SKM-1 treated with dmso at 0.1 percent for 144 hours (cell line): ENCODE results near the gene KCNMA1.

Source experiments
- DNase-seq: peaks from one replicate; lab custom pipeline; 2025; ENCODE audit not compliant: unreplicated experiment; lab: John Stamatoyannopoulos, UW

Gene KCNMA1

GRCh38 chr10:77458986-77459590 lies 178.5 kb downstream of the KCNMA1 start:
- no peak for DNase-seq

GRCh38 chr10:77457721-77458120 lies 179.9 kb downstream of the KCNMA1 start:
- no peak for DNase-seq

GRCh38 chr10:77457266-77457665 lies 180.3 kb downstream of the KCNMA1 start:
- DNase-seq, result no peak

GRCh38 chr10:77456414-77456813 lies 181.2 kb downstream of the KCNMA1 start:
- DNase-seq, result no peak

GRCh38 chr10:77455561-77455960 lies 182.0 kb downstream of the KCNMA1 start:
- DNase-seq, result no peak

- DNase-seq, result no peak
Measured at GRCh38 chr10:77452952-77453564, 184.6 kb downstream of the KCNMA1 start.

- DNase-seq, result no peak
Measured at GRCh38 chr10:77451886-77452285, 185.7 kb downstream of the KCNMA1 start.

- no peak for DNase-seq
Measured at GRCh38 chr10:77448226-77448625, 189.4 kb downstream of the KCNMA1 start.

- no peak for DNase-seq
Measured at GRCh38 chr10:77446700-77447099, 190.9 kb downstream of the KCNMA1 start.

- DNase-seq, result no peak
Measured at GRCh38 chr10:77445547-77445946, 192.1 kb downstream of the KCNMA1 start.

- DNase-seq, result no peak
Measured at GRCh38 chr10:77444041-77444440, 193.6 kb downstream of the KCNMA1 start.

GRCh38 chr10:77442699-77443189 lies 194.9 kb downstream of the KCNMA1 start:
- DNase-seq, result no peak

- no peak for DNase-seq
Measured at GRCh38 chr10:77441353-77442166, 196.0 kb downstream of the KCNMA1 start.

- DNase-seq, result no peak
Measured at GRCh38 chr10:77436257-77436975, 201.2 kb downstream of the KCNMA1 start.

GRCh38 chr10:77433546-77433945 lies 204.1 kb downstream of the KCNMA1 start:
- no peak for DNase-seq

GRCh38 chr10:77431980-77432797 lies 205.4 kb downstream of the KCNMA1 start:
- DNase-seq, result no peak

- no peak for DNase-seq
Measured at GRCh38 chr10:77431209-77431611, 206.4 kb downstream of the KCNMA1 start.

GRCh38 chr10:77430530-77430929 lies 207.1 kb downstream of the KCNMA1 start:
- DNase-seq, result no peak

- peak; percentile 36 for DNase-seq
Measured at GRCh38 chr10:77428691-77429395, 208.8 kb downstream of the KCNMA1 start.

GRCh38 chr10:77424257-77424656 lies 213.4 kb downstream of the KCNMA1 start:
- DNase-seq, result no peak
